GM13977 (cell line): ENCODE data around the gene POLR3A.

Source experiments
- DNase-seq: peaks from one replicate; pipeline ENCODE4 v3.0.0; 2012; ENCODE audit warnings: low spot score
- CTCF ChIP-seq: IDR thresholded peaks from 2 replicates; pipeline ENCODE4 v1.5.1; 2012; ENCODE audit warnings: mild to moderate bottlenecking, control low read depth; ENCODE audit not compliant: insufficient read depth; ENCODE audit errors: extremely low read depth, missing control alignments
- in situ Hi-C: fragments of 300-500 bp; cut with MboI; formaldehyde crosslinking; loops from one replicate; pipeline ENCODE4 v1.12.0; 2022; ENCODE audit warnings: low sequenced_read_pairs, low pct_unique_long_range_greater_than_20kb, mixed read lengths, inconsistent platforms; ENCODE audit not compliant: unreplicated experiment

POLR3A gene

GRCh38 chr10:78045856-78046255 lies 16.5 kb upstream of the POLR3A start:
- no peak for TF ChIP-seq CTCF

DNA sequence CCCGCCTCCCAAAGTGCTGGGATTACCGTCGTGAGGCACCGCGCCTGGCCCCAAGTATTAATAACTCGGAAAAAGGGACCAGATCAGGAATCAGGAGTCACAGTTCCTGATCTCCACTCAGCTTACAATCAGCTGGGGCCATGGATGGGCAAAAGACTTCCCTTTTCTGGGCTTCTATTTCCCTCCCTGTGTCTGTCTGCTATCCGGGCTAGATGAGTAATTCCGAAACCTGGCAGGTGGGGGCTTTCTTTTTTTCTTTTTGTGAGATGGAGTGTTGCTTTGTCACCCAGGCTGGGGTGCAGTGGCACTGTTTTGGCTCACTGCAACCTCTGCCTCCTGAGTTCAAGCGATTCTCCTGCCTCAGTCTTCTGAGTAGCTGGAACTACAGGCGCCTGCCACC lies 15.9 kb upstream of the POLR3A start:
- peak; percentile 49 for DNase-seq
- in situ Hi-C loops, result loop anchor here (25.0 kb wide), 1 partner anchor 1142 kb away; no protein-coding TSS in a partner anchor
- no peak for TF ChIP-seq CTCF

More at GRCh38 chr10:78045856-78046255, 16.5 kb upstream of the POLR3A start:
- in situ Hi-C loops, result loop anchor here (25.0 kb wide), 1 partner anchor 1141 kb away; no protein-coding TSS in a partner anchor
- no peak for DNase-seq

GRCh38 chr10:78044699-78045098 lies 15.4 kb upstream of the POLR3A start:
- DNase-seq, result no peak
- in situ Hi-C loops, result loop anchor here (25.0 kb wide), 1 partner anchor 1143 kb away; no protein-coding TSS in a partner anchor
- no peak for TF ChIP-seq CTCF

- in situ Hi-C loops, result loop anchor here (25.0 kb wide), 1 partner anchor 1143 kb away; no protein-coding TSS in a partner anchor
- DNase-seq, result no peak
- no peak for TF ChIP-seq CTCF
These were observed 14.9 kb upstream of the POLR3A start for GRCh38 chr10:78044179-78044578.

DNA sequence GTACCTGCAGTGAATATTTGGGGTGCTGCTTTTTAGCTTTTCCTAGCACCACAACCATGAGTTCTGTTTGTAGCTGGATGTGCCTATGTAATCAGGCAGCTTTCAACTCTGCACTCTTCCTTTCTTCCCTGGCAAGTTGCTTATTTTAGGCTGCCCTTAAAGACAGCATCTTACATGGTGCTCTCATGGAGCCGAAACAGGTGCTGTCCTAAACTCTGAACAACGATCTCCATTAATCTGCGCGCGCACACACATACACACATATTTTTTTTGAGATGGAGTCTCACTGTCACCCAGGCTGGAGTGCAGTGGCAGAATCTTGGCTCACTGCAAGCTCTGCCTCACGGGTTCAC lies 13.4 kb upstream of the POLR3A start:
- TF ChIP-seq CTCF, result no peak
- DNase-seq, result no peak
- in situ Hi-C loops, result loop anchor here (25.0 kb wide), 1 partner anchor 1145 kb away; no protein-coding TSS in a partner anchor

DNA sequence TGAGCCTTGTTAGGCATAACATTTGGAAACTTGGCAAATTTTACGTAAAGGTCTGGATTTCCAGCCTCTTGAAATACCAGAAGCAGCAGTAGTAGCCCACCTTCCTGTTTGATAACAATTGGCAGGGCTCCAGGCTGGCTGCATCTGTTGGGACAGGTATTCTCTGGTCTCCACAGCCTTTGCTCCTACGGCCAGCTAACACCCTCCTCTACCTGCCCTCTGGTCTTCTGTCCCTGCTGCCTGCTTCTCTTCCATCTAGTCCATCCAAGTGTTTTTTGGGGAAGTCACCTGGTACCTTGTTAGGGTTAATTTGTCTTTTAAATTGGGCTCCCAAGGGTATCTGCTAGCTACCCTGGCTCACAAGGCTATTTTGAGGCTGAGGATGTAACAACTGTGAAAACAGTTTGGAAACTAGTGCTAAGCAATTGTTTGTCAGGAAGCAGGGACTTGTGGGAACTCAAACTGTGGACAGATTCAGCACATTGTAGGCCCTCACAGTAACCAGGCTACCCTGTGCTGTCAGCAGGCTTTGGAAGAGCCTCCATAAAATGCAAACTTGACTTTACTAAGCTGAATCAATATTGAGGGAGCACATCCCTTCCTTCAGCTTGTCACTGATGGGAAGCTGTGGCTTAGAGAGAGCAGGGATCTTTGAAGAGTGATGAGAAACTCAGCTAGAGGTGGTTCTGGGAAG lies 12.9 kb upstream of the POLR3A start:
- in situ Hi-C loops, result loop anchor here (25.0 kb wide), 1 partner anchor 1145 kb away; no protein-coding TSS in a partner anchor

More for the DNA sequence above, 12.9 kb upstream of the POLR3A start:
- no peak for TF ChIP-seq CTCF
- DNase-seq, result no peak
